H9 (cell line): ENCODE measurements around the gene ALKBH5. TPM values are rescaled to one million over a fixed set of nuclear protein-coding genes. Genes with fewer than 3 reads are reported as not detected.

Source experiments
- DNase-seq: peaks from one replicate; pipeline ENCODE4 v3.0.0-alpha.2; 2017
- H2AFZ ChIP-seq: one replicate; pipeline ENCODE4 v1.6.1; 2013; ENCODE audit warnings: mild to moderate bottlenecking, low read length, control low read depth, moderate library complexity
- H2AK5ac ChIP-seq: 2 replicates; pipeline ENCODE4 v1.6.1; 2013; ENCODE audit warnings: low read length, control low read depth, mixed read lengths; ENCODE audit not compliant: insufficient read length
- H2BK120ac ChIP-seq: one replicate; pipeline ENCODE4 v1.6.1; 2013; ENCODE audit warnings: low read depth, mild to moderate bottlenecking, low read length, control low read depth, inconsistent platforms; ENCODE audit not compliant: poor library complexity, severe bottlenecking
- H2BK12ac ChIP-seq: 2 replicates; pipeline ENCODE4 v1.6.1; 2013; ENCODE audit warnings: low read length, control low read depth, mixed read lengths, low read depth; ENCODE audit not compliant: insufficient read length
- H2BK15ac ChIP-seq: 2 replicates; pipeline ENCODE4 v1.6.1; 2013; ENCODE audit warnings: low read depth, low read length, control low read depth
- H2BK20ac ChIP-seq: one replicate; pipeline ENCODE4 v1.6.1; 2013; ENCODE audit warnings: low read depth, mild to moderate bottlenecking, low read length, control low read depth, inconsistent platforms; ENCODE audit not compliant: poor library complexity, severe bottlenecking
- H2BK5ac ChIP-seq: 2 replicates; pipeline ENCODE4 v1.6.1; 2013; ENCODE audit warnings: low read length, control low read depth, mixed read lengths; ENCODE audit not compliant: insufficient read length
- H3K14ac ChIP-seq: 2 replicates; pipeline ENCODE4 v1.6.1; 2013; ENCODE audit warnings: low read length, control low read depth; ENCODE audit not compliant: insufficient read depth
- H3K18ac ChIP-seq: 2 replicates; pipeline ENCODE4 v1.6.1; 2013; ENCODE audit warnings: low read depth, mild to moderate bottlenecking, mixed read lengths, low read length, control low read depth; ENCODE audit not compliant: insufficient read length
- H3K23ac ChIP-seq: 2 replicates; pipeline ENCODE4 v1.6.1; 2013; ENCODE audit warnings: low read length, control low read depth, mixed read lengths, low read depth; ENCODE audit not compliant: insufficient read length
- H3K23me2 ChIP-seq: 2 replicates; pipeline ENCODE4 v1.6.1; 2013; ENCODE audit warnings: low read depth, mild to moderate bottlenecking, mixed read lengths, low read length, control low read depth; ENCODE audit not compliant: insufficient read length, poor library complexity, severe bottlenecking
- H3K27ac ChIP-seq: 2 replicates; pipeline ENCODE4 v1.5.1; 2013; ENCODE audit warnings: low read length, control low read depth, mixed read lengths, low read depth; ENCODE audit not compliant: insufficient read length
- H3K27me3 ChIP-seq: 2 replicates; pipeline ENCODE4 v1.6.1; 2013; ENCODE audit warnings: low read length, control low read depth, inconsistent platforms; ENCODE audit not compliant: insufficient read depth
- H3K4ac ChIP-seq: 2 replicates; pipeline ENCODE4 v1.6.1; 2013; ENCODE audit warnings: low read depth, mild to moderate bottlenecking, control low read depth, inconsistent platforms, low read length, moderate library complexity
- H3K4me1 ChIP-seq: 2 replicates; pipeline ENCODE4 v1.6.1; 2013; ENCODE audit warnings: low read length, control low read depth, inconsistent platforms; ENCODE audit not compliant: insufficient read depth
- H3K4me2 ChIP-seq: 2 replicates; pipeline ENCODE4 v1.6.1; 2013; ENCODE audit warnings: low read length, control low read depth, mixed read lengths; ENCODE audit not compliant: insufficient read length, insufficient read depth
- H3K56ac ChIP-seq: 2 replicates; pipeline ENCODE4 v1.6.1; 2013; ENCODE audit warnings: low read depth, mild to moderate bottlenecking, mixed read lengths, low read length, control low read depth; ENCODE audit not compliant: insufficient read length
- H3K79me1 ChIP-seq: 2 replicates; pipeline ENCODE4 v1.6.1; 2013; ENCODE audit warnings: low read depth, mild to moderate bottlenecking, moderate library complexity, low read length, control low read depth, inconsistent platforms; ENCODE audit not compliant: insufficient read depth, poor library complexity, severe bottlenecking
- H3K79me2 ChIP-seq: 2 replicates; pipeline ENCODE4 v1.6.1; 2013; ENCODE audit warnings: low read length, control low read depth, inconsistent platforms; ENCODE audit not compliant: insufficient read depth
- H3K9ac ChIP-seq: 2 replicates; pipeline ENCODE4 v1.6.1; 2013; ENCODE audit warnings: low read length, control low read depth, mixed read lengths; ENCODE audit not compliant: insufficient read length; ENCODE audit errors: extremely low read depth
- H3K9me3 ChIP-seq: one replicate; pipeline ENCODE4 v1.6.1; 2013; ENCODE audit warnings: low read depth, low read length, inconsistent platforms; ENCODE audit not compliant: control insufficient read depth
- H3T11ph ChIP-seq: one replicate; pipeline ENCODE4 v1.6.1; 2013; ENCODE audit warnings: mild to moderate bottlenecking, low read length, control low read depth, inconsistent platforms
- H4K20me1 ChIP-seq: one replicate; pipeline ENCODE4 v1.6.1; 2013; ENCODE audit not compliant: control insufficient read depth, insufficient read length, insufficient read depth
- H4K5ac ChIP-seq: 2 replicates; pipeline ENCODE4 v1.6.1; 2013; ENCODE audit warnings: low read depth, mild to moderate bottlenecking, mixed read lengths, low read length, control low read depth; ENCODE audit not compliant: insufficient read length
- H4K8ac ChIP-seq: replicated peaks from 2 replicates; pipeline ENCODE4 v1.6.1; 2013; ENCODE audit warnings: low read length, control low read depth, mixed read lengths, low read depth; ENCODE audit not compliant: insufficient read length
- H4K91ac ChIP-seq: 2 replicates; pipeline ENCODE4 v1.6.1; 2013; ENCODE audit warnings: low read depth, mild to moderate bottlenecking, moderate library complexity, mixed read lengths, low read length, control low read depth; ENCODE audit not compliant: insufficient read length
- H3K27ac Mint-ChIP-seq, 3 experiments: 2 replicates in 2 of 3; 3 replicates in 1 of 3; pipeline ENCODE4 v1.8.0; 2020 to 2021; ENCODE audit warnings: mixed read lengths in 3 of 3, mild to moderate bottlenecking in 1 of 3, moderate library complexity in 1 of 3
- H3K27me3 Mint-ChIP-seq: 2 replicates; pipeline ENCODE4 v1.8.0; 2021; ENCODE audit warnings: low read depth, mild to moderate bottlenecking, moderate library complexity, mixed read lengths
- H3K36me3 Mint-ChIP-seq, 3 experiments: 2 replicates in 2 of 3; 3 replicates in 1 of 3; pipeline ENCODE4 v1.8.0; 2020 to 2021; ENCODE audit warnings: low read depth in 3 of 3, mixed read lengths in 3 of 3; ENCODE audit not compliant: insufficient read depth in 1 of 3
- H3K4me1 Mint-ChIP-seq, 2 experiments: 2 replicates each; pipeline ENCODE4 v1.8.0; 2020; ENCODE audit warnings: mixed read lengths in 2 of 2
- H3K4me3 Mint-ChIP-seq, 2 experiments: 2 replicates in 1 of 2; 3 replicates in 1 of 2; pipeline ENCODE4 v1.8.0; 2020 to 2021; ENCODE audit warnings: mild to moderate bottlenecking in 2 of 2, mixed read lengths in 2 of 2, moderate library complexity in 1 of 2
- H3K9me3 Mint-ChIP-seq, 2 experiments: 2 replicates in 1 of 2; 3 replicates in 1 of 2; pipeline ENCODE4 v1.8.0; 2020; ENCODE audit warnings: mild to moderate bottlenecking in 2 of 2, mixed read lengths in 2 of 2, moderate library complexity in 1 of 2
- CTCF ChIP-seq: fragments of 200-600 bp; sonication (generic); conservative IDR thresholded peaks from 3 replicates; pipeline ENCODE4 v1.8.0; 2021; ENCODE audit warnings: antibody characterized with exemption, mild to moderate bottlenecking
- WGBS: extraction: QIAGEN DNeasy Blood & Tissue Kit; methylation state at CpG from one replicate; pipeline ENCODE4 v1.1.7; 2013; ENCODE audit warnings: missing lambda C conversion rate, low lambda C conversion rate, mixed read lengths; ENCODE audit not compliant: insufficient read length; ENCODE audit errors: extremely low coverage; 5-methylcytosine and 5-hydroxymethylcytosine counted together
- total RNA-seq: library from RNA; stranded (reverse); gene quantifications from 2 replicates; pipeline ENCODE4 v1.2.1, GENCODE V29; 2021

ALKBH5 gene
- total RNA-seq, 1 experiment from 2014 or later, result 89.8 TPM

GRCh38 chr17:18201108-18201507 is 17.5 kb downstream of the ALKBH5 start:
- TF ChIP-seq CTCF, result no peak
- Histone ChIP-seq H3K18ac (no peak overlapping the region), H3K14ac (no peak overlapping the region; the same call in 1 of the 2 replicates), H3K23ac (no peak overlapping the region), H2BK120ac (no peak overlapping the region), H4K20me1 (no peaks in the 10 kb centered on the region), H2BK20ac (no peak overlapping the region), H3K27ac (peak overlapping the region; percentile 24), H3K79me2 (peaks cover 5% of the 10 kb centered on the region; the same call in 1 of the 2 replicates), H2BK5ac (no peak overlapping the region), H3K23me2 (no peaks in the 10 kb centered on the region), H3K4me1 (no peaks in the 10 kb centered on the region; the same call in 1 of the 2 replicates), H4K91ac (no peak overlapping the region), H3K9me3 (no peaks in the 10 kb centered on the region), H2BK15ac (no peak overlapping the region), H3T11ph (no peak overlapping the region), H4K8ac (no peak overlapping the region), H3K27me3 (no peaks in the 10 kb centered on the region), H3K79me1 (peaks cover 8% of the 10 kb centered on the region), H3K4me2 (no peak overlapping the region), H3K9ac (peak overlapping the region; percentile 13), H2BK12ac (no peak overlapping the region), H2AK5ac (no peak overlapping the region), H3K4ac (no peak overlapping the region), H3K56ac (no peak overlapping the region), H4K5ac (no peak overlapping the region), H2AFZ (no peak overlapping the region)
- H3K27ac Mint-ChIP-seq, result peak overlapping the region in 2 of 3 experiments; percentile 44 to 62; a peak in 3 of 7 replicates
- H3K9me3 Mint-ChIP-seq, result no peaks in the 10 kb centered on the region
- H3K4me3 Mint-ChIP-seq, result no peak overlapping the region
- no CpG with 5 or more reads among the region's 4 CpGs for WGBS
- DNase-seq, result no peak
- H3K4me1 Mint-ChIP-seq, result peaks cover 22 to 25% of the 10 kb centered on the region in 2 experiments
- H3K36me3 Mint-ChIP-seq, result peaks cover 15 to 59% (median 36%) of the 10 kb centered on the region in 3 experiments
- H3K27me3 Mint-ChIP-seq, result no peaks in the 10 kb centered on the region
